ENCODE measurements around the gene THRSP.
"Not testable (repeated sequence)": the region's sequence is repeated elsewhere in the genome, so short reads cannot be mapped to it uniquely, and the experiment has no call there.

The THRSP gene
- 0 reads per million in 3 experiments for total RNA-seq

DNA sequence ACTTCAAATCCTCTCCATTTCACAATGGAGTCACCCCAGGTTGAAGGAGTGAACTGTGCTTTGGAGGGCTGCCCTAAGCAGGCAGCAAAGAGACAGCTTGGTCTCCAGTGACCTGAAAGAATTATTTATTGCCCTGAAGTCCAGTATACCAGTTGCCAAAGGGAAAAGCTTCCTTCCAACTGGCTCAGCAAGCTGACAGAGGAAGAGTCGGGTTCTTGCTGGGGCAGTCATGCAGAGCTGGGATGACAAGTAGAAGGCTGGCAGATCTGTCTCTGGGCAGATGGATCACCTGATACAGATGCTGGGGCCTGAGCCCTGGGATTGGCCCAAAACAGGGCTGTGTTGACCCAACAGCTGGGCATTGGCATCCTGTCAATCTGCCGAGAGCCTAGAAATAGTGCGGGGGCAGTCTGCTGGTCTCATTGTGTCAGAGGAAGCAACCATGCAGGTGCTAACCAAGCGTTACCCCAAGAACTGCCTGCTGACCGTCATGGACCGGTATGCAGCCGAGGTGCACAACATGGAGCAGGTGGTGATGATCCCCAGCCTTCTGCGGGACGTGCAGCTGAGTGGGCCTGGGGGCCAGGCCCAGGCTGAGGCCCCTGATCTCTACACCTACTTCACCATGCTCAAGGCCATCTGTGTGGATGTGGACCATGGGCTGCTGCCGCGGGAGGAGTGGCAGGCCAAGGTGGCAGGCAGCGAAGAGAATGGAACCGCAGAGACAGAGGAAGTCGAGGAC lies at the start of gene THRSP:
Gene THRSP, plus strand, starts transcription at position 422 of the 742 bp plus-strand sequence. Its CDS starts 21 bp downstream, at position 443.
- no peak for DNase-seq

DNA sequence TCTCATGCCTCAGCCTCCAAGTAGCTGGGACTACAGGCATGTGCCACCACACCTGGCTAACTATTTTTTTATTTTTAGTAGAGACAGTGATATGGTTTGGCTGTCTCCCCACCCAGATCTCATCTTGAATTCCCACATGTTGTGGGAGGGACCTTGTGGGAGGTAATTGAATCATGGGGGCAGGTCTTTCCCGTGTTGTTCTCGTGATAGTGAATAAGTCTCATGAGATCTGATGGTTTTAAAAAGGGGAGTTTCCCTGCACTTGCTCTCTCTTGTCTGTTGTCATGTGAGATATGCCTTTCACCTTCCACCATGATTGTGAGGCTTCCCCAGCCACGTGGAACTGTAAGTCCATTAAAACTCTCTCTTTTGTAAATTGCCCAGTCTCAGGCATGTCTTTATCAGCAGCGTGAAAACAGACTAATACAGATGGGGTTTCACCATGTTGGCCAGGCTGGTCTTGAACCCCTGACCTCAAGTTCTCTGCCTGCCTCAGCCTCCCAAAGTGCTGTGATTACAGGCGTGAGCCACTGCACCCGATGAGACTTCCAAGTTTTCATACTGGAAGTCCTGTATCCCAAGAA lies 48.6 kb upstream of the THRSP start:
- DNase-seq = not testable (repeated sequence)

DNA sequence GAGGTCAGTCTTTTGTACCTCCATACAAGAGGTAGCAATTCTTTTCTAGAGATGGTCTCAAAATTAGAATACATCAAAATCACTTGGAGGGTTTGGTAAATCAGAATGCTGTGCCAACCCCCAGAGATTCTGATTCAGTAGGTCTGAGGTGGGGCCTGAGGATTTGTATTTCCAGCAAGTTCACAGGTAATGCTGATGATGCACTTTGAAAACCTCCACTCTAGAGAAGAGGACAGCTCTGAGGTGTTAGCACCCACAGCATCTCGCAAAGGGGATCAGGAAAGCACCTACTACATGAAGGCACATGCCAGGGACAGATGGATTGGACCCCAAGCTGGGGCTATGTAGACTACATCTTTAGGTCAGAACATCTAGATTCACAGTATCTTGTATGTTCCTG lies 47.8 kb upstream of the THRSP start:
- no peak for DNase-seq

- no peak for DNase-seq
These were observed 43.9 kb upstream of the THRSP start for GRCh38 chr11:78019808-78020207.

GRCh38 chr11:78020246-78020645 lies 43.4 kb upstream of the THRSP start:
- DNase-seq = no peak

GRCh38 chr11:78021611-78022010 lies 42.0 kb upstream of the THRSP start:
- no peak for DNase-seq

DNA sequence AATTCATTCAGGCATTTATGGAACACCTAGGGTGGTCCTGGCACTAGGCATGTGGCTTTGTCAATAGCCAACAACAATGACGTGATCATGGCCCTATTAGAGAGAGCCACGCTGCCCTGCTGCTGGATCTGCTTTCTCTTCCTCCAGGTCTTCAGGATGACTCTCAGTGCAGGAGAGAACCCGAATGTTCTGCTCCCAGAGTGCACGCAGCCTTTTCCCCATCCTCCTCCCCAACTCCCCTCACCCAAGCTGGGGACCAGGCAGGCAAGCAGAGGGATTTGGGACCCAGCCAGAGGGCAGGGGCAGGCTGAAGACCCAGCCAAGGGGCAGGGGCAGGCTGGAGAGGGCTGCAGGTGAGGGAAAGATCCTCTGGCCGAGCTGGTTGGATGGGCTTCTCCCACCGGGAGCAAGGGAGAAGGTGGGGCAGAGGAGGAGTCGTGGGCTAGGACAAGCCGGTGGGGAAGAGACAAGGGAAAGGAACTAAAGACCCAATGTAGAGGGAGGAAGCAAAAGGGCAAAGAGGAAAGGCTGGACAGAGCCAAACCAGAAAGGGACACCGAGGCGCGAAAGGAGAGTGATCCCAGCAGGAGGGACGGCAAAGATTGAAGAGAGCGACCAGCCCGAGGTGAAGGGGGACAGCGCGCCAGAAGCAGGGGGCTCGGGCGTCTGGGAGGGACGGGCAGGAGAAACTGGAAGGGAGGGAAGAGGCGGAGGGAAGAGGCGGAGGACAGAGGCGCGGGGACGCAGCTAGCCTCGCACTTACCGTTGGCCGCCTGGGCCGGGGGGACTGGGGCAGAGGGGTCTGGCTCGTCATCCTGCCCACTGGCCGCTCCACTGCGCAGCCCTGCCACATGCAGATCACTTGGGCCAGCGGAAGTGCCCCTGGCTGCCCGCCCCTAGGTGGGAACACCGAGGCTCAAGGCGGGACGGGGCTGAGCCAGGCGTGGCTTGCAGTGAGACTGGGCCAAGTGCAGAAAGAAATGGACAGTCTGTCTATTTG lies 41.0 kb upstream of the THRSP start, which contains the start of gene KCTD14:
Gene KCTD14, minus strand, starts transcription at position 880 of the 1,000 bp plus-strand sequence. Its CDS starts 27 bp downstream, at position 853.
- no peak for DNase-seq

GRCh38 chr11:78023426-78023825 lies 40.2 kb upstream of the THRSP start:
- no peak for DNase-seq

DNA sequence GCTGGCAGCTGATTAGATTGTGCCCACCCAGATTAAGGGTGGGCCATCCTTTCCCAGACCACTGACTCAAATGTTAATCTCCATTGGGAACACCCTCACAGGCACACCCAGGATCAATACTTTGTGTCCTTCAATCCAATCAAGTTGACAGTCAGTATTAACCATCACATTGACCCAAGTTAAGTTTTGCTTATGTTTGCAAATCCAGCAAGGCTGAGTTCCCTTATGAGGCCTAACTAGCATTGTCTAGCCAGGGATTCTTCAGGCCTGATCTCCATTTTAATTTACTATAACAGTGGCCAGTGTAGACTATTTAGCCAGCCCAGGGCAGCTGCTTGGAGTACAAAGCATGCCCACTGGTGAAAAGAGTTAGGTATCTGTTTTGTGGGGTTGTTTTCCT lies 38.3 kb upstream of the THRSP start:
- DNase-seq = no peak

DNA sequence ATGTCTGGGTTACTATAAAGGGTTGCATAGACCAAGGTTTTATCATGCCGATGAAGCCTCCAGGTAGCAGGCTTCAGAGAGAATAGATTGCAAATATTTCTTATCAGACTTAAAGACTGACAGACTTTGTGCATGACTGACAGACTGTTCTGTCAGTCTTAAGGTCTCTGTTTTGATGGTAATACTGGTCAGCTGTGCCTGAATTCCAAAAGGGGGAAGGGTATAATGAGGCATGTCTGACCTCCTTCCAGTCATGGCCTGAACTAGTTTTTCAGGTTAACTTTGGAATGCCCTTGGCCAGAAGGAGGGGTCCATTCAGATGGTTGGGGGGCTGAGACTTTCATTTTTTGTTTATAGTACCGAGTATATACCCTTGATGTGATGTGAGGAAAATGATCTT lies 35.9 kb upstream of the THRSP start:
- no peak for DNase-seq

DNA sequence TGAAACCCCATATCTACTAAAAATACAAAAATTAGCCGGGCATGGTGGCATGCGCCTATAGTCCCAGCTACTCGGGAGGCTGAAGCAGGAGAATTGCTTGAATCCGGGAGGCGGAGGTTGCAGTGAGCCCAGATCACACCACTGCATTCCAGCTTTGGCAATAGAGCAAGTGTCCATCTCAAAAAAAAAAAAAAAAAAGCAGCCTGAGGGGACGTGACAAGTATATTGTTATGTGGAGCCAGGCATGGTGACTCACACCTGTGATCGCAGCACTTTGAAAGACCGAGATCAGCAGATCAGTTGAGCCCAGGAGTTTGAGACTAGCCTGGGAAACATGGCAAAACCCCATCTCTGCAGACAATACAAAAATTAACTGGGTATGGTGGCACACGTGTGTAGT lies 35.2 kb upstream of the THRSP start:
- not testable (repeated sequence) for DNase-seq

- DNase-seq = no peak
These were observed 33.0 kb upstream of the THRSP start for GRCh38 chr11:78030429-78031325.

- DNase-seq = no peak
These were observed 32.0 kb upstream of the THRSP start for GRCh38 chr11:78031629-78032028.

DNA sequence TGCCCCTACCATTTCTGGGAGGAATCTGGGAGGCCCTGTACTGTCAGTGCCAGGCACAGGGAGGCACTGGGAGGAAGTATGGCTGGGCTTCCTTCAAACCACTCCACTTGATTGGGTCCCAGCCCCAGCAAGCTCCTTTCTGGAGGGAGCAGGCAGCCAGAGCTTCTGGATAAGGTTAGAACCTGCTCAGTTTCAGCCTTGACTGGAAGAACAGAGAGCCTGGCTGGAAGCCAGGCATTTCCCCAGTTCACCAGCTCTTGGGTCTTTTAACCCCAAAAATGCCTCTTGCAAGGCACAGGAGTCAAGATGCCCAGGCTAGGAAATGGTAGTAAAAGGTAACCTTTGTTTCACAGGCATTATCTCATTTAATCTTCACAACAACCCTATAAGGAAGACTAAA lies 31.6 kb upstream of the THRSP start:
- no peak for DNase-seq

DNA sequence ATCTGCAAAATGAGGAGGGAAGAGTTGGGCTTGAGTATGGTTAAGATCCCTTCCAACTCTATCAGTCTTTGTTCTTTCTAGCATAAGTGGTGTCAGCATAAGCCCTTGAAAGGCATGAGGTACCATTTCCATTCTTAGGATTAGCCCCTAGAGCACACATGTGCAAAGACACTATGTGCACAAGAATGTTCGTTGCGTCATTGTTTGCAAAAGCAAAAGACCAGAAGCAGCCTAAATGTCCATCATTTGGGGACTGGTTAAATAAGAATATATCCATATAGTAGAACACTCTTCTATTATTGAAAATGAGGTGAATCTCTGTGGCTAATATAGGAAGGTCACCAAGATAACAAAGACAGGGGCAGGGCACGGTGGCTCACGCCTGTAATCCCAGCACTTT lies 30.6 kb upstream of the THRSP start:
- no peak for DNase-seq

DNA sequence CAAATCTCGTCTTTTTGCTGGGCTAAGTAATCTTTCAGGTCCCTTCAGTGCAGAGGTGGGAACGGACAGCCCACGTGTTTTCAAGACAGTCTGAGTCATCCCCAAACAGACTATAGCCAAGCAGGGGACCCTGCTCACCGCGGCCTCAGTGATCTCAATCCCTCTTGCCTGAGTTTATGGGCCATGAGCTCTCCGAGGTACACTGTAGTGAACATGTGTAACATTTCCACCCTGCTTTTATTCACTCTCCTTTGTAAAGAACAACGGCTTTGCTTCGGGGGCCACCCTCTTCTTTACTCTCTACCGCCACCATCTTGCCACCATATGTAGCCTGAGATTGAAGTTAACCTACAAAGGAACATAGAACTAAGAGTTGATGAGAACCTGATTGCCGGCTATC lies 29.0 kb upstream of the THRSP start:
- no peak for DNase-seq

GRCh38 chr11:78036313-78036712 lies 27.3 kb upstream of the THRSP start:
- no peak for DNase-seq

DNA sequence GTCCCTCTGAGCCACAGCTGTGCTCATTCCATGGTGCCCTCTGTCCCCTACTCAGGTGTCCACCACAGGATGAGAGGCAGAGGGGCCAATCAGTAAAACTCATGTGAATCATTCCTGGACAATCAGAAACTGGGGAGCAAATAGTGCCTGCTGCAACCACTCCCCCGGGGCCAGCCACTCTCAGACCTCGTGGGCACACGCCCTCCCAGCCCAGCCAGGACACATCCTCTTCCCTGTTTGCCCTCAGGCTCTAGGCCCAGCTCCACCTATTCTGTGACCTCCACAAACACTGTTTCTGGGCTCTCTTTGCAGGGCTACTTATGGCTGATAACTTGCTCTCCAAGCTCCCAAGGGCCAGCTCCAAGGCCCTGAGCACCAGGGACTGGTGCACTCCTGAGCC lies 26.6 kb upstream of the THRSP start:
- no peak for DNase-seq

DNA sequence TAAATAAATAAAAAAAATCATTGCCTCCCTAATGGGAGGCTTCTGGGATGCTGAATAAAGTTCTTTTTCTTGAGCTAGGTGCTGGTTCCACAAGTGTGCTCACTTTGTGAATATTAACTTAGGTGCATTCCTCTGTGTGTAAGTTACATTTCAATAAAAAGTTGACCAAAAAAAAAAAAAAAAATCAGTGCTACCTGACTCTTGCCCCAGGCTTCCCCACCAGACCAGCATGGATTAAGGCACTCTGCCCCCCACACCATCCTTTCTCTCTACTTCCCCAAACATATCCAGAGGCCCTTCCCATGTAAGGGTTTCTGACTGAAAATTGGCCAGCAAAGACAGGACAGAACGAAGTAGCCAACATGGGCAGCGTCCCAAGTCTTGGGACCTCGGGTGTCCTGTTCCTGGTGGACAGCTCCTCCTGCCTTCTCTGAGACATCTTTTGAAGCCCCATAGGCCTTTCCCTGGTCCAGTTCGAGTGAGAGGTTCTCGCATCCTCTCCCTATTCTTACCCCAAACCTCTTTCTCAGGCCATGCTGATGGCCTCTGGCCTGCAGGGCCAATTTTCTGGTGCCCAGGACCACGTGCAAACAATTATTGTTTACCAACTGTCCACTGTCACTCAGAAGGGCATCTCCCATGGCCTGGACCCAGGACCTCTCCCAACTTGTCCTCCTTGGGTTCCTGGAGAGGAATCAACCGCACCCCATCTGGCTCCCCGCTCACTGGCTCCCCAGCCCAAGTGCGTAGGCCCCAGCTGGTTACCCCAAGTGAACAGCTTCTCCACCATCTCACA lies 25.6 kb upstream of the THRSP start:
- no peak for DNase-seq

DNA sequence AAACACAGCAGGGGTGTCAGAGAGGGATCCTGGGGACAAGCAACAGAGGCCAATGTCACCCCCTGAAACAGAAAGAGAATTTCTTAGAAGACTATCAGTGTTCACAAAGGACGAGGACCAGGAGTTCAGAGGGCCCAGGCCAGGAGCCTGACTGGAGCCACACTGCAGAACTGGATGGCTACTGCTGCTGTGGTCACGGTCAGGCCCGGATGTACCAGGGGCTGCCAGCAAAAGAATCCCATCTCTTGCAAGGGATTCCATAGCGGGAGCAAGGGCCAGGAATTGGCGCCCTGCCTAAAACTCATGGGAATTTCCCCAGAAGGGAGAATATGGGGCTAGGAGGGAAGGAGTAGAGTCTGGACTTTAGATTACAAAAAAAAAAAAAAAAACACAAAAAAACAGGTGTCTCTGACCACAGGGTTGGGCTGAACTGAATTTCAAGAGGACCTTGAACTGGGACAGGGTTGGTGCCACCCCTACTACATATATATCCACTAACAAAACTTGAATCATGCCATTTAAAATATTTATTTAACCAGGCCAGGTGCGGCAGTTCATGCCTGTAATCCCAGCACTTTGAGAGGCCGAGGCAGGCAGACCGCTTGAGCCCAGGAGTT lies 24.9 kb upstream of the THRSP start:
- no peak for DNase-seq

DNA sequence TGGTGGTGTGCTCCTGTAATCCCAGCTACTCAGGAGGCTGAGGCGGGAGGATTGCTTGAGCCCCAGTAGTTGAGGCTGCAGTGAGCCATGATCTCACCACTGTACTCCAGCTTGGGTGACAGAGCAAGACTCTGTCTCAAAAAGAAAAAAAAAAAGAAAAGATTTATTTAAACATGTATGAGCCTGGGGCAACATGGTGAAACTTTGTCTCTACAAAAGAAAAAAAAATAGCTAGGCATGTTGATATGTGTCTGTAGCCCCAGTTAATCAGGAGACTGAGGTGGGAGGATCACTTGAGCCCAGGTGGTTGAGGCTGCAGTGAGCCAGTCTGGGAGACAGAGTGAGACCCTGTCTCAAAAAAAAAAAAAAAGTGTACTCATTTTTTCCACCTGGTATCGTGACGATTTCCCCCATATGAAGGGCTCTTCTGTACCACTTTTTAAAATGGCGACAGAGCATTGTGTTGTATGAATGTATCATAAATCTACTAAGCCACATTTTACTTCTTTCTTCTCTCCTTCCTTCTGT lies 24.2 kb upstream of the THRSP start:
- DNase-seq = no peak

Measured in central memory CD4-positive, alpha-beta T cell (primary cell).